ENCODE data around the gene MEN1.
A peak's percentile ranks its signal among the peaks of the same experiment; 100 is the strongest.

MEN1 gene

DNA sequence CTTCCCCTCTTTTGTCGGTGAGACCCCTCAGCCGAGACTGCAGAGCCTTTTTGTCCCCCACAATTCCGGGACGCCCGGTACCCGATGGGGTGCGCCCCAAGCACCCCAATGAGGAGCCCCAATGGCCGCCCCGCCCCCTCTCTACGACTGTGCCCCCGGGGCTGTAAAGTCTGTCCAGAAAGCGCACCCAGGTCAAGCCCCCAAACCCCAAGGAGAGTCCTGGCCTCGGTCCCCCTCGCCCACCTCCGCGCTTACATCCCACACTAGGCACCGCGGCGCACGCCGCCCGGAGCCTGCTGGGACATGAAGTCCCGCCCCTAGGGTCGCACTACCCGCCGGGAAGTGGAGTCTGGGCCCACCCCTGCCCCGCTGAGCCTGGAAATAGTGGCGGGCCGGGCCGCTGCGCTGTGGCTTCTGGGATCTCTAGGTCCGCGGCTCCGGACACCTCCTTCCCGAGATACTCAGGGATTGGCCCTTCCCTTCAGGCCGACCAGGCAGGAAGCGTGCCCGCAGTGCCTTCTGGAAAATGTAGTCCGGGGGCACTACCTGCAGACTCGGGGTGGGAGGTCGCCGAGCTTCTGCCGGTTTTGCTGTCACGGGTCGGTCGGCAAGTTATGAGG is at the start of gene MEN1 (continued):
- TF ChIP-seq ZNF792 (tag by site-specific recombination; IDR thresholded peaks at IDR 0.05): no peak
- TF ChIP-seq ZXDB (tag by site-specific recombination; IDR thresholded peaks at IDR 0.05): no peak; the same call in 1 of the 2 replicates
- TF ChIP-seq ZNF133 (tag by site-specific recombination; IDR thresholded peaks at IDR 0.05): no peak
- no peak for TF ChIP-seq OSR2 (tag by site-specific recombination; IDR thresholded peaks at IDR 0.05)
- TF ChIP-seq ZBTB6 (tag by site-specific recombination; IDR thresholded peaks at IDR 0.05): no peak
- no peak for TF ChIP-seq ZNF423 (tag by site-specific recombination; IDR thresholded peaks at IDR 0.05)
- TF ChIP-seq ZNF548 (tag by site-specific recombination; IDR thresholded peaks at IDR 0.05): no peak
- no peak for TF ChIP-seq ZNF707 (tag by site-specific recombination; IDR thresholded peaks at IDR 0.05)
- TF ChIP-seq, protein P1, sequence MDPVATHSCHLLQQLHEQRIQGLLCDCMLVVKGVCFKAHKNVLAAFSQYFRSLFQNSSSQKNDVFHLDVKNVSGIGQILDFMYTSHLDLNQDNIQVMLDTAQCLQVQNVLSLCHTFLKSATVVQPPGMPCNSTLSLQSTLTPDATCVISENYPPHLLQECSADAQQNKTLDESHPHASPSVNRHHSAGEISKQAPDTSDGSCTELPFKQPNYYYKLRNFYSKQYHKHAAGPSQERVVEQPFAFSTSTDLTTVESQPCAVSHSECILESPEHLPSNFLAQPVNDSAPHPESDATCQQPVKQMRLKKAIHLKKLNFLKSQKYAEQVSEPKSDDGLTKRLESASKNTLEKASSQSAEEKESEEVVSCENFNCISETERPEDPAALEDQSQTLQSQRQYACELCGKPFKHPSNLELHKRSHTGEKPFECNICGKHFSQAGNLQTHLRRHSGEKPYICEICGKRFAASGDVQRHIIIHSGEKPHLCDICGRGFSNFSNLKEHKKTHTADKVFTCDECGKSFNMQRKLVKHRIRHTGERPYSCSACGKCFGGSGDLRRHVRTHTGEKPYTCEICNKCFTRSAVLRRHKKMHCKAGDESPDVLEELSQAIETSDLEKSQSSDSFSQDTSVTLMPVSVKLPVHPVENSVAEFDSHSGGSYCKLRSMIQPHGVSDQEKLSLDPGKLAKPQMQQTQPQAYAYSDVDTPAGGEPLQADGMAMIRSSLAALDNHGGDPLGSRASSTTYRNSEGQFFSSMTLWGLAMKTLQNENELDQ (tag by site-specific recombination; IDR thresholded peaks at IDR 0.05; ENCODE audit: low read depth): no peak
- TF ChIP-seq ATF2 (tag by site-specific recombination; IDR thresholded peaks at IDR 0.05; ENCODE audit: low read depth): no peak
- TF ChIP-seq ZNF404 (tag by site-specific recombination; IDR thresholded peaks at IDR 0.05): no peak
- TF ChIP-seq ZNF426 (tag by site-specific recombination; IDR thresholded peaks at IDR 0.05): no peak
- peak; percentile 76 for TF ChIP-seq SP3 (tag by site-specific recombination; IDR thresholded peaks at IDR 0.05)
- TF ChIP-seq ZNF654 (tag by site-specific recombination; IDR thresholded peaks at IDR 0.05; ENCODE audit: low read depth): no peak
- peak; percentile 95 for TF ChIP-seq ZNF692 (tag by site-specific recombination; IDR thresholded peaks at IDR 0.05)
- TF ChIP-seq ZBTB20 (tag by site-specific recombination; IDR thresholded peaks at IDR 0.05): peak; percentile 62; the same call in 1 of the 2 replicates
- no peak for TF ChIP-seq MYNN (tag by site-specific recombination; IDR thresholded peaks at IDR 0.05; ENCODE audit: borderline replicate concordance)
- TF ChIP-seq ZFHX2 (tag by site-specific recombination; conservative IDR thresholded peaks at IDR 0.05): peak; percentile 84
- no peak for TF ChIP-seq ZNF560 (tag by site-specific recombination; IDR thresholded peaks at IDR 0.05; ENCODE audit: borderline replicate concordance)
- TF ChIP-seq INSM2 (tag by site-specific recombination; IDR thresholded peaks at IDR 0.05): no peak
- no peak for TF ChIP-seq REPIN1 (tag by site-specific recombination; IDR thresholded peaks at IDR 0.05; ENCODE audit: low read depth)
- TF ChIP-seq ZNF670 (tag by site-specific recombination; IDR thresholded peaks at IDR 0.05; ENCODE audit: low read depth): no peak
- TF ChIP-seq ZNF274 (IDR thresholded peaks at IDR 0.05; ENCODE audit: low read length): no peak
- no peak for TF ChIP-seq ZNF274 (tag by site-specific recombination; IDR thresholded peaks at IDR 0.05; ENCODE audit: borderline replicate concordance)
- TF ChIP-seq ZNF571 (tag by site-specific recombination; IDR thresholded peaks at IDR 0.05): no peak
- TF ChIP-seq ZNF140 (tag by site-specific recombination; IDR thresholded peaks at IDR 0.05): no peak
- TF ChIP-seq ZNF791 (tag by site-specific recombination; IDR thresholded peaks at IDR 0.05): no peak
- TF ChIP-seq ZNF155 (tag by site-specific recombination; IDR thresholded peaks at IDR 0.05): no peak
- no peak for TF ChIP-seq ZNF239 (tag by site-specific recombination; IDR thresholded peaks at IDR 0.05)
- TF ChIP-seq ZNF777 (tag by site-specific recombination; IDR thresholded peaks at IDR 0.05; ENCODE audit: borderline replicate concordance): no peak
- peak; percentile 47; the same call in 1 of the 2 replicates for TF ChIP-seq GLIS1 (tag by site-specific recombination; IDR thresholded peaks at IDR 0.05)
- TF ChIP-seq IKZF3 (tag by site-specific recombination; IDR thresholded peaks at IDR 0.05): peak; percentile 97
- no peak for TF ChIP-seq ZNF660 (tag by site-specific recombination; IDR thresholded peaks at IDR 0.05)
- TF ChIP-seq ZNF366 (tag by site-specific recombination; conservative IDR thresholded peaks at IDR 0.05): no peak
- TF ChIP-seq ZNF248 (tag by site-specific recombination; IDR thresholded peaks at IDR 0.05): no peak

All from HEK293 (cell line).